ENCODE results near the gene ZNF423.

The ZNF423 gene

GRCh38 chr16:49602201-49602975, 253.5 kb downstream of the ZNF423 start:
- H3K9me3 ChIP-seq (replicated peaks; ENCODE audit: low read length): no peaks in the 10 kb centered on the region
- H3K4me1 ChIP-seq (ENCODE audit: control insufficient read depth, insufficient read depth, low read length): no peaks in the 10 kb centered on the region
- H3K9ac ChIP-seq (ENCODE audit: low read depth, low read length): no peak overlapping the region
- H3K4me2 ChIP-seq (ENCODE audit: low read length): peak overlapping the region; percentile 9
- H3K36me3 ChIP-seq (ENCODE audit: insufficient read depth, low read length): no peaks in the 10 kb centered on the region
- peaks cover 48% of the 10 kb centered on the region for H3K27me3 ChIP-seq (ENCODE audit: control insufficient read depth, insufficient read depth, low read length)
- no peak overlapping the region for H3K4me3 ChIP-seq (ENCODE audit: low read length)

GRCh38 chr16:49601576-49601975, 254.3 kb downstream of the ZNF423 start:
- H3K4me1 ChIP-seq (ENCODE audit: control insufficient read depth, insufficient read depth, low read length): peaks cover 6% of the 10 kb centered on the region
- H3K27me3 ChIP-seq (ENCODE audit: control insufficient read depth, insufficient read depth, low read length): peaks cover 45% of the 10 kb centered on the region
- H3K36me3 ChIP-seq (ENCODE audit: insufficient read depth, low read length): no peaks in the 10 kb centered on the region
- H3K4me3 ChIP-seq (ENCODE audit: low read length): no peak overlapping the region
- no peaks in the 10 kb centered on the region for H3K9me3 ChIP-seq (replicated peaks; ENCODE audit: low read length)
- H3K4me2 ChIP-seq (ENCODE audit: low read length): no peak overlapping the region
- no peak overlapping the region for H3K9ac ChIP-seq (ENCODE audit: low read depth, low read length)

- Histone ChIP-seq H3K27me3 (ENCODE audit: control insufficient read depth, insufficient read depth, low read length) (peaks cover 39% of the 10 kb centered on the region), H3K4me3 (ENCODE audit: low read length) (no peak overlapping the region)
Measured at GRCh38 chr16:49600976-49601375, 254.9 kb downstream of the ZNF423 start.

GRCh38 chr16:49600536-49600935, 255.4 kb downstream of the ZNF423 start:
- peaks cover 11% of the 10 kb centered on the region for H3K4me1 ChIP-seq (ENCODE audit: control insufficient read depth, insufficient read depth, low read length)
- H3K9ac ChIP-seq (ENCODE audit: low read depth, low read length): no peak overlapping the region
- no peak overlapping the region for H3K4me3 ChIP-seq (ENCODE audit: low read length)
- H3K9me3 ChIP-seq (replicated peaks; ENCODE audit: low read length): no peaks in the 10 kb centered on the region
- H3K27me3 ChIP-seq (ENCODE audit: control insufficient read depth, insufficient read depth, low read length): peaks cover 36% of the 10 kb centered on the region
- no peaks in the 10 kb centered on the region for H3K36me3 ChIP-seq (ENCODE audit: insufficient read depth, low read length)
- no peak overlapping the region for H3K4me2 ChIP-seq (ENCODE audit: low read length)

More at GRCh38 chr16:49600976-49601375, 254.9 kb downstream of the ZNF423 start:
- H3K9me3 ChIP-seq (replicated peaks; ENCODE audit: low read length): no peaks in the 10 kb centered on the region
- no peak overlapping the region for H3K4me2 ChIP-seq (ENCODE audit: low read length)
- no peak overlapping the region for H3K9ac ChIP-seq (ENCODE audit: low read depth, low read length)
- H3K36me3 ChIP-seq (ENCODE audit: insufficient read depth, low read length): no peaks in the 10 kb centered on the region
- peaks cover 11% of the 10 kb centered on the region for H3K4me1 ChIP-seq (ENCODE audit: control insufficient read depth, insufficient read depth, low read length)

- Histone ChIP-seq H3K4me1 (ENCODE audit: control insufficient read depth, insufficient read depth, low read length) (peaks cover 11% of the 10 kb centered on the region), H3K4me3 (ENCODE audit: low read length) (no peak overlapping the region), H3K36me3 (ENCODE audit: insufficient read depth, low read length) (no peaks in the 10 kb centered on the region), H3K9me3 (replicated peaks; ENCODE audit: low read length) (no peaks in the 10 kb centered on the region), H3K9ac (ENCODE audit: low read depth, low read length) (no peak overlapping the region), H3K27me3 (ENCODE audit: control insufficient read depth, insufficient read depth, low read length) (peaks cover 29% of the 10 kb centered on the region), H3K4me2 (ENCODE audit: low read length) (no peak overlapping the region)
Measured at GRCh38 chr16:49599704-49600103, 256.2 kb downstream of the ZNF423 start.

- Histone ChIP-seq H3K36me3 (ENCODE audit: insufficient read depth, low read length) (no peaks in the 10 kb centered on the region), H3K9me3 (replicated peaks; ENCODE audit: low read length) (no peaks in the 10 kb centered on the region)
Measured at GRCh38 chr16:49599281-49599680, 256.6 kb downstream of the ZNF423 start.

GRCh38 chr16:49598383-49599170, 257.3 kb downstream of the ZNF423 start:
- H3K4me1 ChIP-seq (ENCODE audit: control insufficient read depth, insufficient read depth, low read length): peaks cover 11% of the 10 kb centered on the region
- H3K9ac ChIP-seq (ENCODE audit: low read depth, low read length): no peak overlapping the region
- no peaks in the 10 kb centered on the region for H3K36me3 ChIP-seq (ENCODE audit: insufficient read depth, low read length)
- peaks cover 19% of the 10 kb centered on the region for H3K27me3 ChIP-seq (ENCODE audit: control insufficient read depth, insufficient read depth, low read length)
- no peak overlapping the region for H3K4me3 ChIP-seq (ENCODE audit: low read length)
- no peak overlapping the region for H3K4me2 ChIP-seq (ENCODE audit: low read length)
- H3K9me3 ChIP-seq (replicated peaks; ENCODE audit: low read length): no peaks in the 10 kb centered on the region

More at GRCh38 chr16:49599281-49599680, 256.6 kb downstream of the ZNF423 start:
- Histone ChIP-seq H3K4me2 (ENCODE audit: low read length) (no peak overlapping the region), H3K4me3 (ENCODE audit: low read length) (no peak overlapping the region), H3K4me1 (ENCODE audit: control insufficient read depth, insufficient read depth, low read length) (peaks cover 11% of the 10 kb centered on the region), H3K27me3 (ENCODE audit: control insufficient read depth, insufficient read depth, low read length) (peaks cover 26% of the 10 kb centered on the region), H3K9ac (ENCODE audit: low read depth, low read length) (no peak overlapping the region)

GRCh38 chr16:49597796-49598195, 258.1 kb downstream of the ZNF423 start:
- Histone ChIP-seq H3K9ac (ENCODE audit: low read depth, low read length) (no peak overlapping the region), H3K9me3 (replicated peaks; ENCODE audit: low read length) (no peaks in the 10 kb centered on the region), H3K27me3 (ENCODE audit: control insufficient read depth, insufficient read depth, low read length) (peaks cover 16% of the 10 kb centered on the region), H3K36me3 (ENCODE audit: insufficient read depth, low read length) (no peaks in the 10 kb centered on the region), H3K4me2 (ENCODE audit: low read length) (no peak overlapping the region), H3K4me1 (ENCODE audit: control insufficient read depth, insufficient read depth, low read length) (peaks cover 11% of the 10 kb centered on the region), H3K4me3 (ENCODE audit: low read length) (no peak overlapping the region)

GRCh38 chr16:49596648-49597291, 259.1 kb downstream of the ZNF423 start:
- Histone ChIP-seq H3K9me3 (replicated peaks; ENCODE audit: low read length) (no peaks in the 10 kb centered on the region), H3K27me3 (ENCODE audit: control insufficient read depth, insufficient read depth, low read length) (peaks cover 9% of the 10 kb centered on the region), H3K36me3 (ENCODE audit: insufficient read depth, low read length) (no peaks in the 10 kb centered on the region), H3K4me2 (ENCODE audit: low read length) (no peak overlapping the region), H3K9ac (ENCODE audit: low read depth, low read length) (peak overlapping the region; percentile 69), H3K4me1 (ENCODE audit: control insufficient read depth, insufficient read depth, low read length) (peaks cover 11% of the 10 kb centered on the region), H3K4me3 (ENCODE audit: low read length) (no peak overlapping the region)

GRCh38 chr16:49596068-49596467, 259.8 kb downstream of the ZNF423 start:
- peaks cover 9% of the 10 kb centered on the region for H3K27me3 ChIP-seq (ENCODE audit: control insufficient read depth, insufficient read depth, low read length)
- peak overlapping the region; percentile 69 for H3K9ac ChIP-seq (ENCODE audit: low read depth, low read length)
- H3K4me3 ChIP-seq (ENCODE audit: low read length): peak overlapping the region; percentile 37
- peaks cover 11% of the 10 kb centered on the region for H3K4me1 ChIP-seq (ENCODE audit: control insufficient read depth, insufficient read depth, low read length)
- H3K4me2 ChIP-seq (ENCODE audit: low read length): peak overlapping the region; percentile 69
- H3K36me3 ChIP-seq (ENCODE audit: insufficient read depth, low read length): no peaks in the 10 kb centered on the region
- H3K9me3 ChIP-seq (replicated peaks; ENCODE audit: low read length): no peaks in the 10 kb centered on the region

- Histone ChIP-seq H3K4me3 (ENCODE audit: low read length) (no peak overlapping the region), H3K4me1 (ENCODE audit: control insufficient read depth, insufficient read depth, low read length) (peaks cover 11% of the 10 kb centered on the region), H3K4me2 (ENCODE audit: low read length) (no peak overlapping the region), H3K9me3 (replicated peaks; ENCODE audit: low read length) (no peaks in the 10 kb centered on the region), H3K36me3 (ENCODE audit: insufficient read depth, low read length) (no peaks in the 10 kb centered on the region), H3K27me3 (ENCODE audit: control insufficient read depth, insufficient read depth, low read length) (peaks cover 9% of the 10 kb centered on the region), H3K9ac (ENCODE audit: low read depth, low read length) (no peak overlapping the region)
Measured at GRCh38 chr16:49594685-49595498, 261.0 kb downstream of the ZNF423 start.

Data from skeletal muscle satellite cell (primary cell).